ENCODE measurements around the gene MEIS1.
"Not testable (repeated sequence)": the region's sequence is repeated elsewhere in the genome, so short reads cannot be mapped to it uniquely, and the experiment has no call there.

The MEIS1 gene

GRCh38 chr2:66434679-66435548 lies at the start of gene MEIS1:
Gene MEIS1 (plus strand): TSS chr2:66435125. CDS start chr2:66435857, 732 bp downstream.
- DNase-seq: peak; percentile 86

GRCh38 chr2:66387016-66387753 lies 47.7 kb upstream of the MEIS1 start:
- no peak for DNase-seq

DNA sequence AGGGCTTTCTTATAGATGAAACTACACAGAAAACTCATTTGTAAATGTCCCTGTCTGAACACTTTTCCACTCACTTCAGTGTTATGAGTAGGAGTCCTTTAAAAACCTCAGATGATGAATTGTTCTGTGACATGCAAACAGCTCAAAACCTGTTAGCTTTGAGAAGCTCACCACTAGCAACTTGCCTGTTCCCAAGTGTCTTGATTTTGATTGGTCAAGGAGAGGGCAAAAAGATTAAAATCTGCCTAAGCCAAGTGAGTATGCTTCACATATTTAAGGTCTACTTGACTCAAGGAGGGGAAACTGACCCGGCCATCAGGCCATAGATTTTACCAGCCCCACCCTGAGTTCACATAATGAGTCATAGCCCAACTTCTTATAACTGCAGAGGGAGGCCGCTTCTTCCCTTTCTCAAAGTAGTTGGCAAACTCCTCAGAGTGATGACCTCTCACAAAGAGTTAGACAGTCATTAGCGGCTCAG lies 45.2 kb upstream of the MEIS1 start:
- no peak for DNase-seq

GRCh38 chr2:66390152-66390551 lies 44.8 kb upstream of the MEIS1 start:
- DNase-seq: no peak

DNA sequence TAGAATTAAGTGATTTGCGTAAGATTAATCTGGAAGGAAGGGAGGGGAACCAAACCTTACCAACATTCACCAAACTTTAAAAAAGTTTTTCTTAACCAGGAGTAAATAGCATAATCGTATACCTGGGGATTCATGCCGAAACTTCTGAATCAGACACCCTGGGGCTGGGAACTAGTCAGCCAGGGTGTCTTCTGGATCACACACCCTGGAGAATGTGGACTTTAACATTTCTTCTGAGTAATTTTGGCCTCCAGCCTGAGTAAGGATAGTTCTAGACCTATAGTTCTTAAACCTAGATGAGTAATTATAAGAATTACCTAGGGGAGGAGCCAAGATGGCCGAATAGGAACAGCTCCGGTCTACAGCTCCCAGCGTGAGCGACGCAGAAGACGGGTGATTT lies 44.1 kb upstream of the MEIS1 start:
- DNase-seq: no peak

DNA sequence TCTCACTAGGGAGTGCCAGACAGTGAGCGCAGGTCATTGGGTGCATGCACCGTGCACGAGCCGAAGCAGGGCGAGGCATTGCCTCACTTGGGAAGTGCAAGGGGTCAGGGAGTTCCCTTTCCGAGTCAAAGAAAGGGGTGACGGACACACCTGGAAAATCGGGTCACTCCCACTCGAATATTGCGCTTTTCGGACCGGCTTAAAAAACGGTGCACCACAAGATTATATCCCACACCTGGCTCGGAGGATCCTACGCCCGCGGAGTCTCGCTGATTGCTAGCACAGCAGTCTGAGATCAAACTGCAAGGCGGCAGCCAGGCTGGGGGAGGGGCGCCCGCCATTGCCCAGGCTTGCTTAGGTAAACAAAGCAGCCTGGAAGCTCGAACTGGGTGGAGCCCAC lies 43.7 kb upstream of the MEIS1 start:
- DNase-seq: not testable (repeated sequence)

GRCh38 chr2:66405473-66405872 lies 29.5 kb upstream of the MEIS1 start:
- no peak for DNase-seq

- no peak for DNase-seq
Observed at GRCh38 chr2:66408905-66409304, 26.0 kb upstream of the MEIS1 start.

DNA sequence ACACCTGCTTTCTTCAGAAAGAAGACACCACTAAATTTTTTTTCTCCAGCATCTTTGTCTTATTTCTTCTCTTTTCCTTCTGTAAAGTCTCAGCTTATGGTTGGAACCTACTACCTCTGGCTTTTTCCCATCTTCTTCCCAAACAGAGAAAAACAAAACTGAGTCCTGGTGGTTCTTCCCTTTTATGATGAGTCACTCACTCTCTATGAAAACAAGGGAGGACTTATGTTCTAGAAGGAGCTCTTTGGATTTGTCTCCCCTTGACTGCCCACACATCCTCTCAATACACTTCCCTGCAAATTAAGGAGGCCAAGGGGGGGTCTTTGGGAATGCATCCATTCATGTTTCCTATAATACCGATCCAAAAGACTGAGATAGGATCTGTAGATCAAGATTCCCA lies 22.1 kb upstream of the MEIS1 start:
- DNase-seq: no peak

DNA sequence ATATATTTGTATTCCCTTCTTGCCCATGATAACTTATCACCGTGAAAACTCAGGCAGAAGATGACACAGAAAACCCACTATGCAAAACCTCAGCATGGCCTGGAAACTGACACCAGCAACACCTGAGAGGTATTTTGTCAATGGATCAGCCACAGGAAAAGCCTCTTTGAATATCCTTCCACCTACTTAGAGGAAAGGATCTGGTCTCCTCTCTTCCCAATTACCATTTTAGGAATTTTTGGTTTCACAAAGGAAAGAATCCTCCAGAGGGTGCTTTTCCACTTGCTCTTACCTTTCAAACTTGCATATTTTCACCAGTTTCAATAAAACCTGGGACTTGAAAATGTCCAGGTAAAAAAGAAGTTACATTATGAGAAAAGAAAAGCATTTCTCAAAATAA lies 20.0 kb upstream of the MEIS1 start:
- DNase-seq: no peak

DNA sequence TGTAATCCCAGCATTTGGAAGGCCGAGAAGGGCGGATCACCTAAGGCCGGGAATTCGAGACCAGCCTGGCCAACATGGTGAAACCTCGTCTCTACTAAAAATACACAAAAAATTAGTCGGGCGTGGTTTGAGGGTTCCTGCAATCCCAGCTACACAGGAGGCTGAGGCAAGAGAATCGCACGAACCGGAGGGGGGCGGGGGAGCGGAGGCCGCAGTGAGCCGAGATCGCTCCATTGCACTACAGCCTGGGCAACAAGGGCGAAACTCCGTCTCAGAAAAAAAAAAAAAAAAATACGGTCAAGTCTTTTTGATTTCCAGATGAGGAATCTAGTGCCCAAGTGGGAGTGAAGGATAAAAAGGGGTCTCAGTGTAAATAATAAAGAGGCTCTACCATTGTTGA lies 16.5 kb upstream of the MEIS1 start:
- no peak for DNase-seq

- DNase-seq: no peak
Observed at GRCh38 chr2:66421612-66422011, 13.3 kb upstream of the MEIS1 start.

DNA sequence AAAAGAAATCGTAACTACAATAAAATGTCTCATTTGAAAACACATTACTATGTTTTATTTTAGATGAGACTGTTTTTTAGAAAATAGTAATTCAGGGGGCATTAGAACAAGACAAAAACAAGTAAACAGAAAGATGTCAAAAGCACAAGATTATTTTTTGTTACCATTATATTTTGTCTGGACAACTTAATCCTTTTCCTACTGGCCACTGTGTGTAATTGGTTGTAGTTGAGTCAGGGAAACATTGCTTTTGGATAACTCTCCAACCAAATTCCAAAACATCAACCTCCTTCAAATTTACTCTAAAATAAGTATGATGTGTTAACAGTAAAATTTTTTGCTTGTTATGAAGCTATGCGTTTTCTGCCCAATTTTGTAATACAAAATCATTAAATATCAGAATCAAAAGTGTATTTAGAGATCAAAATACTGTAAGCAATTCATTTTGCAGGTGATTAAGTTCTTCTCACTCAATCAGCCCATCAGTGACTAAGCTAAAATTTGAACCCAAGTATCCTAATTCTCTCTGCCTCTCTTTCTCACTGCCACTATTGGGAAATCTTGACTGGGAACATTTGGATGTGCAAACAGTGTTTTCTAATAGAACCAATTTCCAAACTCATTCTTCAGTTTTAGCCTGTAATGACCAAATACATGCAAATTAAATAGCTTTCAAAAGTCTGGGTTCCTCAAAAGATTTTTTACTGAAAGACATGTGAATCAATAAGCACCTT lies 11.4 kb upstream of the MEIS1 start:
- no peak for DNase-seq

DNA sequence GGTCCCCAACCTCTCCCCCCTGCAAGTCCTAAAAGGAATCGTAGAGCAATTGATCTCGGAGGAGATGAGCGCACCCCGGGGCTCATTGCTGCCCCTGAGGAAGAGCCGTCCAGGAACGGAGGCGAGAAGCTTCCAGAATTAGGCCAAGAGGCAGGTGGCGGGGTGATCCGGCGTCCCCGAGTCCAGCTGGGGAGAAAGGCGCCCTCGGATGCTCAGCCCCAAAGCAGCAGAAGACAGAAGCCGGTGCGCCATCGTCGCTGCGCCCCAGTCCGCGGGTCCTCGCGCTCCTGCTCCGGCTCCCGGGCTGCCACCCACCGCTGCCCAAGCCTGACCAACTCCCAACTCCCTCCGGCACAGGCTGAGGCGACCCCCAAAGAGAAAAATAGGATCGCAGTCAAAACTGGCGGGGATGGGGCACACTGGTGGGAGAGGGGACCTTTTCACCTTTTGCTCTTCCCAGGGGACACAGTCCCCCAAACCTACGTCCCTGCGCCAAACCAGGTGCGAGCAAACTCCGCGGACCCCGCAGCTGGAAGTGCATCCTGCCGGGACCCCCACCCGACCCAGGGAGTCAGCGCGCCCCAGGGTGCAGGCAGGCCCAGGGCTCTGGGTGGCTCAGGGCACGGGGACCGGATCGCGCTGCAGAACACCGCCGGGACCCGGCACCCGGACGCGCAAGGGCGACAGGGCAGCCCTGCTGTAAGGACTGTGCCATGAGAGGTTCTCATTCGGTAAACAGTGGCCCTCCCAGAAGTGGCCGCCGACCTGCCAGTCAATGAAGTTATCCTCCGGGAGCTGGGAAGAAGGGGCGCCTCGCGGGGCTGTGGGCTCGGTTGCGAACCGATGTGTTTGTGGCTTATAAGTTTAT lies 8.4 kb upstream of the MEIS1 start:
- DNase-seq: no peak

DNA sequence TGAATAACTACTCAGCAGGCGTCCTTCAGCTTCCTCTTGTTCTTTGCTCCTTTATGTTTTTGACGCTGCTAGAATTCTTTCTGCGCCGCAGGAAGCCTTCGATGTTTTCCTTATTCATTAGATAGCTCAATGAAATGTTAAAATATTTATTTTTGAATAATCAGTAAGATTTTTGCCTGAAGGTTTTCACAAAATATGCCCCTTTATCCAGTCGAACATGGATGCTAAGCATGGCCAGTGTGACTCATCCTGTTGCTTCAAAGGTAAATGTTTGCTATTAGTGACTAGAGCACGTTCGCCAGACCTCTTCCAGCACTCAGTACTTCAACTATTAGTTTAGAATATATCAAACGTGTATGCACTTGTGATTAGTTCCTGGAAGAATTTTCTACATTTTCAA lies 7.6 kb upstream of the MEIS1 start:
- DNase-seq: no peak

GRCh38 chr2:66428986-66429612 lies 5.8 kb upstream of the MEIS1 start:
- peak; percentile 67 to 73 for DNase-seq

- DNase-seq: no peak
Observed at GRCh38 chr2:66429693-66430504, 5.0 kb upstream of the MEIS1 start.

- no peak for DNase-seq
Observed at GRCh38 chr2:66430505-66431273, 4.2 kb upstream of the MEIS1 start.

DNA sequence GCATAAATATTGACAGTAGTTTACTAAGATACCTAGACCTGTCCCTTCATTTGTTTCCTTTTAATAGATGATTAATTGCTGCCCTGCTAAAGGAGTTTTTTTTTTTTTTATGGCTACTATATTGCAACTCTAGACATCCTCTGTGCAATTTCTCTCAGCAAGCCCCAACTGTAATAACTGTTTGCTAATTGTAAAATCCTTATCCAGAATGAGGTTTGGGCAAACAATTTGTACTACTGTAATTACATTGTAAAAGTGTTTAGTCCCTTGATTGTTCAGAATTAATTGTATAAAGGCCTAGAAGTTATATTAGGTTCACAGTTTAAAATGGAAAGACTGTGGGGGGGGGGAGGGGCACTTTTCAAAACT lies 3.7 kb upstream of the MEIS1 start:
- no peak for DNase-seq
